ENCODE results near the gene ASCC3. TPM values are rescaled to one million over a fixed set of nuclear protein-coding genes. Genes with fewer than 3 reads are reported as not detected.
"Not testable (repeated sequence)": the region's sequence is repeated elsewhere in the genome, so short reads cannot be mapped to it uniquely, and the experiment has no call there.

The ASCC3 gene
- total RNA-seq, 1 donor from 2014 or later, result 57.9 TPM

GRCh38 chr6:100839419-100839818 lies 41.7 kb downstream of the ASCC3 start:
- H3K9me3 Mint-ChIP-seq (ENCODE audit: unreplicated experiment), result no peaks in the 10 kb centered on the region
- no peaks in the 10 kb centered on the region for H3K27me3 Mint-ChIP-seq (ENCODE audit: unreplicated experiment)
- no peaks in the 10 kb centered on the region for H3K36me3 Mint-ChIP-seq (ENCODE audit: low read depth, unreplicated experiment)
- H3K27ac Mint-ChIP-seq (ENCODE audit: unreplicated experiment), result no peak overlapping the region
- no peak for DNase-seq (ENCODE audit: low spot score)
- TF ChIP-seq CTCF (IDR thresholded peaks at IDR 0.05; ENCODE audit: unreplicated experiment), result no peak
- no peaks in the 10 kb centered on the region for H3K4me1 Mint-ChIP-seq (ENCODE audit: unreplicated experiment)
- no peak overlapping the region for H3K4me3 Mint-ChIP-seq (ENCODE audit: unreplicated experiment)

- no peaks in the 10 kb centered on the region for H3K4me1 Mint-ChIP-seq (ENCODE audit: unreplicated experiment)
- H3K27ac Mint-ChIP-seq (ENCODE audit: unreplicated experiment), result no peak overlapping the region
- H3K9me3 Mint-ChIP-seq (ENCODE audit: unreplicated experiment), result no peaks in the 10 kb centered on the region
- H3K27me3 Mint-ChIP-seq (ENCODE audit: unreplicated experiment), result no peaks in the 10 kb centered on the region
- no peak for DNase-seq (ENCODE audit: low spot score)
- no peak overlapping the region for H3K4me3 Mint-ChIP-seq (ENCODE audit: unreplicated experiment)
- H3K36me3 Mint-ChIP-seq (ENCODE audit: low read depth, unreplicated experiment), result no peaks in the 10 kb centered on the region
- TF ChIP-seq CTCF (IDR thresholded peaks at IDR 0.05; ENCODE audit: unreplicated experiment), result no peak
These were observed 43.1 kb downstream of the ASCC3 start for GRCh38 chr6:100838011-100838410.

- H3K4me3 Mint-ChIP-seq (ENCODE audit: unreplicated experiment), result no peak overlapping the region
- H3K27me3 Mint-ChIP-seq (ENCODE audit: unreplicated experiment), result no peaks in the 10 kb centered on the region
- H3K4me1 Mint-ChIP-seq (ENCODE audit: unreplicated experiment), result no peaks in the 10 kb centered on the region
- no peak for DNase-seq (ENCODE audit: low spot score)
- H3K9me3 Mint-ChIP-seq (ENCODE audit: unreplicated experiment), result no peaks in the 10 kb centered on the region
- H3K36me3 Mint-ChIP-seq (ENCODE audit: low read depth, unreplicated experiment), result no peaks in the 10 kb centered on the region
- no peak overlapping the region for H3K27ac Mint-ChIP-seq (ENCODE audit: unreplicated experiment)
- TF ChIP-seq CTCF (IDR thresholded peaks at IDR 0.05; ENCODE audit: unreplicated experiment), result no peak
These were observed 47.1 kb downstream of the ASCC3 start for GRCh38 chr6:100833972-100834574.

- not testable (repeated sequence) for H3K27me3 Mint-ChIP-seq (ENCODE audit: unreplicated experiment); H3K36me3 Mint-ChIP-seq (ENCODE audit: low read depth, unreplicated experiment); H3K9me3 Mint-ChIP-seq (ENCODE audit: unreplicated experiment); H3K4me1 Mint-ChIP-seq (ENCODE audit: unreplicated experiment); DNase-seq (ENCODE audit: low spot score); H3K4me3 Mint-ChIP-seq (ENCODE audit: unreplicated experiment); H3K27ac Mint-ChIP-seq (ENCODE audit: unreplicated experiment)
These were observed 52.0 kb downstream of the ASCC3 start for GRCh38 chr6:100829077-100829595.

- DNase-seq (ENCODE audit: low spot score), result no peak
- H3K27ac Mint-ChIP-seq (ENCODE audit: unreplicated experiment), result no peak overlapping the region
- H3K9me3 Mint-ChIP-seq (ENCODE audit: unreplicated experiment), result no peaks in the 10 kb centered on the region
- H3K27me3 Mint-ChIP-seq (ENCODE audit: unreplicated experiment), result no peaks in the 10 kb centered on the region
- H3K4me3 Mint-ChIP-seq (ENCODE audit: unreplicated experiment), result no peak overlapping the region
- TF ChIP-seq CTCF (IDR thresholded peaks at IDR 0.05; ENCODE audit: unreplicated experiment), result no peak
- no peaks in the 10 kb centered on the region for H3K36me3 Mint-ChIP-seq (ENCODE audit: low read depth, unreplicated experiment)
- no peaks in the 10 kb centered on the region for H3K4me1 Mint-ChIP-seq (ENCODE audit: unreplicated experiment)
These were observed 58.1 kb downstream of the ASCC3 start for GRCh38 chr6:100823041-100823440.

Data from endothelial cell (in vitro differentiated cells).